ENCODE measurements around the gene CAPZB. TPM values are rescaled to one million over a fixed set of nuclear protein-coding genes. Genes with fewer than 3 reads are reported as not detected.

The CAPZB gene
- total RNA-seq, 3 donors from 2014 or later (not counting 1 experiment from before 2014, with no cell fraction given), result 369 to 393 (median 375) TPM

- Mint-ChIP-seq H3K27ac (peak overlapping the region in 1 of 2 donors; percentile 22), H3K4me3 (no peak overlapping the region), H3K4me1 (peaks cover 37 to 48% of the 10 kb centered on the region in 2 donors), H3K27me3 (ENCODE audit: low read depth in 2 of 2) (no peaks in the 10 kb centered on the region), H3K9me3 (no peaks in the 10 kb centered on the region), H3K36me3 (no peaks in the 10 kb centered on the region)
- no peak for DNase-seq
- 95% methylated on average over 5 of the region's 5 CpGs for WGBS (ENCODE audit: insufficient coverage)
- Histone ChIP-seq H3K36me3 (ENCODE audit: control insufficient read depth, insufficient read depth, low read length) (peaks cover 2% of the 10 kb centered on the region), H3K4me3 (ENCODE audit: low read length) (no peak overlapping the region), H3K9me3 (ENCODE audit: control insufficient read depth, insufficient read depth, low read length) (no peaks in the 10 kb centered on the region), H3K27me3 (ENCODE audit: control insufficient read depth, insufficient read depth, low read length) (no peaks in the 10 kb centered on the region), H3K27ac (ENCODE audit: low read length) (no peak overlapping the region), H3K4me1 (ENCODE audit: control insufficient read depth, insufficient read depth, low read length) (no peaks in the 10 kb centered on the region)
- intact Hi-C loops (cut with micrococcal nuclease), result no loop called here
- no peak for TF ChIP-seq CTCF (IDR thresholded peaks at IDR 0.05)
- no peak for ATAC-seq
Measured at GRCh38 chr1:19368050-19368449, 117.3 kb downstream of the CAPZB start.

- no peak overlapping the region for H3K4me3 Mint-ChIP-seq
- peaks cover 37 to 48% of the 10 kb centered on the region in 2 donors for H3K4me1 Mint-ChIP-seq
- intact Hi-C loops (cut with micrococcal nuclease), result no loop called here
- no peak for ATAC-seq
- no peak overlapping the region for H3K27ac Mint-ChIP-seq
- 95% methylated on average over 13 of the region's 13 CpGs for WGBS (ENCODE audit: insufficient coverage)
- Histone ChIP-seq H3K4me3 (ENCODE audit: low read length) (no peak overlapping the region), H3K36me3 (ENCODE audit: control insufficient read depth, insufficient read depth, low read length) (peaks cover 2% of the 10 kb centered on the region), H3K27ac (ENCODE audit: low read length) (no peak overlapping the region), H3K9me3 (ENCODE audit: control insufficient read depth, insufficient read depth, low read length) (no peaks in the 10 kb centered on the region), H3K27me3 (ENCODE audit: control insufficient read depth, insufficient read depth, low read length) (no peaks in the 10 kb centered on the region), H3K4me1 (ENCODE audit: control insufficient read depth, insufficient read depth, low read length) (no peaks in the 10 kb centered on the region)
- H3K9me3 Mint-ChIP-seq, result no peaks in the 10 kb centered on the region
- TF ChIP-seq CTCF (IDR thresholded peaks at IDR 0.05), result no peak
- no peaks in the 10 kb centered on the region for H3K27me3 Mint-ChIP-seq (ENCODE audit: low read depth in 2 of 2)
- DNase-seq, result no peak
- no peaks in the 10 kb centered on the region for H3K36me3 Mint-ChIP-seq
Measured at GRCh38 chr1:19367584-19368041, 117.7 kb downstream of the CAPZB start.

- Mint-ChIP-seq H3K27ac (peak overlapping the region; percentile 58 to 69), H3K4me3 (no peak overlapping the region), H3K9me3 (no peaks in the 10 kb centered on the region), H3K4me1 (peaks cover 37 to 49% of the 10 kb centered on the region in 2 donors), H3K27me3 (ENCODE audit: low read depth in 2 of 2) (no peaks in the 10 kb centered on the region), H3K36me3 (no peaks in the 10 kb centered on the region)
- intact Hi-C loops (cut with micrococcal nuclease), result no loop called here
- Histone ChIP-seq H3K4me3 (ENCODE audit: low read length) (no peak overlapping the region), H3K27ac (ENCODE audit: low read length) (no peak overlapping the region), H3K36me3 (ENCODE audit: control insufficient read depth, insufficient read depth, low read length) (peaks cover 2% of the 10 kb centered on the region), H3K27me3 (ENCODE audit: control insufficient read depth, insufficient read depth, low read length) (no peaks in the 10 kb centered on the region), H3K4me1 (ENCODE audit: control insufficient read depth, insufficient read depth, low read length) (no peaks in the 10 kb centered on the region), H3K9me3 (ENCODE audit: control insufficient read depth, insufficient read depth, low read length) (no peaks in the 10 kb centered on the region)
- no peak for ATAC-seq
- 96% methylated on average over 18 of the region's 18 CpGs for WGBS (ENCODE audit: insufficient coverage)
- TF ChIP-seq CTCF (IDR thresholded peaks at IDR 0.05), result no peak
- no peak for DNase-seq
Measured at GRCh38 chr1:19366599-19367536, 118.5 kb downstream of the CAPZB start.
